ENCODE results near the gene ARHGAP30. TPM values are rescaled to one million over a fixed set of nuclear protein-coding genes. Genes with fewer than 3 reads are reported as not detected.

ARHGAP30 gene
- total and polyA plus RNA-seq, 7 experiments from 2014 or later, result 128 to 291 (median 235) TPM

GRCh38 chr1:160997323-160998038 is 72.2 kb downstream of the ARHGAP30 start:
- Histone ChIP-seq H3K9me3 (ENCODE audit: control insufficient read depth in 2 of 3, low read length in 3 of 3) (no peaks in the 10 kb centered on the region), H3K4me3 (ENCODE audit: low read length) (no peak overlapping the region), H3K4me1 (ENCODE audit: control insufficient read depth in 2 of 2, insufficient read depth in 2 of 2, low read length in 2 of 2) (no peaks in the 10 kb centered on the region), H3K27me3 (ENCODE audit: control insufficient read depth in 2 of 2, insufficient read depth in 2 of 2, low read length in 2 of 2) (no peaks in the 10 kb centered on the region), H3K27ac (ENCODE audit: low read depth, low read length) (no peak overlapping the region), H3K36me3 (ENCODE audit: control insufficient read depth in 2 of 3, insufficient read depth in 3 of 3, low read length in 3 of 3) (peaks cover 0 to 33% (median 12%) of the 10 kb centered on the region in 3 experiments)
- Mint-ChIP-seq H3K9me3 (no peaks in the 10 kb centered on the region), H3K27me3 (no peaks in the 10 kb centered on the region), H3K36me3 (peaks cover 1 to 41% (median 10%) of the 10 kb centered on the region in 5 donors), H3K4me3 (no peak overlapping the region), H3K4me1 (peaks cover 6 to 14% (median 11%) of the 10 kb centered on the region in 7 donors), H3K27ac (peak overlapping the region in 8 of 9 donors; percentile 3 to 74 (median 44))
- DNase-seq (peak in 8 of 9 donors; percentile 14 to 52 (median 44)), ATAC-seq (peak; percentile 80)
- POLR2A ChIA-PET, result interaction anchor here (0.6 to 2.1 kb wide), 10 partner anchors 9 to 156 kb away, joined by 3 to 17 read pairs (median 4); partner anchors contain the start of genes ARHGAP30, F11R, KLHDC9 and UFC1
- intact Hi-C loops (cut with micrococcal nuclease), result loop anchor here (1.0 to 2.0 kb wide), 7 partner anchors 15 to 385 kb away; partner anchors contain the start of gene USF1 (in 1 of the 2)
- CTCF ChIA-PET, result interaction anchor here (0.6 to 7.8 kb wide), 23 partner anchors 9 to 621 kb away, joined by 3 to 123 read pairs (median 4); partner anchors contain the start of genes ARHGAP30, DEDD, F11R and KLHDC9

Other genes with a start within 250 kb of the ARHGAP30 start
- gene CD244, start 207.0 kb downstream of the ARHGAP30 start, total RNA-seq, result 10 to 100 TPM in 1 of 5 experiments, 1 to 10 TPM in 1, under 1 TPM in 3; 0.27 to 33.6 (median 0.46) TPM
- 1 to 10 TPM; 3.9 to 4.6 TPM for gene CD244, start 207.0 kb downstream of the ARHGAP30 start, polyA plus RNA-seq
- under 1 TPM in 1 of 5 experiments, not detected in 4; 0.88 TPM for gene ITLN1, start 184.7 kb downstream of the ARHGAP30 start, total RNA-seq
- not detected for gene ITLN1, start 184.7 kb downstream of the ARHGAP30 start, polyA plus RNA-seq
- gene ITLN2, start 115.1 kb downstream of the ARHGAP30 start, total RNA-seq, result not detected
- not detected for gene ITLN2, start 115.1 kb downstream of the ARHGAP30 start, polyA plus RNA-seq
- 10 to 100 TPM; 11.3 to 23.7 (median 16.5) TPM for gene F11R, start 48.7 kb downstream of the ARHGAP30 start, total RNA-seq
- 10 to 100 TPM; 12.7 to 14.4 TPM for gene F11R, start 48.7 kb downstream of the ARHGAP30 start, polyA plus RNA-seq
- 10 to 100 TPM; 49.8 to 84.0 (median 58.2) TPM for gene TSTD1, start 30.9 kb downstream of the ARHGAP30 start, total RNA-seq
- gene TSTD1, start 30.9 kb downstream of the ARHGAP30 start, polyA plus RNA-seq, result 100 to 1,000 TPM; 349 to 494 TPM
- gene USF1, start 23.9 kb downstream of the ARHGAP30 start, total RNA-seq, result 100 to 1,000 TPM in 1 of 5 experiments, 10 to 100 TPM in 4; 71.6 to 115 (median 91.7) TPM
- 1 to 10 TPM; 3.9 to 5.5 TPM for gene USF1, start 23.9 kb downstream of the ARHGAP30 start, polyA plus RNA-seq
- gene NECTIN4, start 19.7 kb upstream of the ARHGAP30 start, total RNA-seq, result not detected
- not detected for gene NECTIN4, start 19.7 kb upstream of the ARHGAP30 start, polyA plus RNA-seq
- gene KLHDC9, start 28.5 kb upstream of the ARHGAP30 start, total RNA-seq, result 1 to 10 TPM in 1 of 5 experiments, under 1 TPM in 1, not detected in 3; 0.40 to 1.1 TPM
- under 1 TPM in 1 of 2 donors, not detected in 1; 0.74 TPM for gene KLHDC9, start 28.5 kb upstream of the ARHGAP30 start, polyA plus RNA-seq
- gene PFDN2, start 48.1 kb upstream of the ARHGAP30 start, total RNA-seq, result 10 to 100 TPM; 32.0 to 67.9 (median 34.0) TPM
- gene PFDN2, start 48.1 kb upstream of the ARHGAP30 start, polyA plus RNA-seq, result 10 to 100 TPM; 66.6 to 84.0 TPM
- 10 to 100 TPM; 23.3 to 49.6 (median 41.8) TPM for gene NIT1, start 48.2 kb upstream of the ARHGAP30 start, total RNA-seq
- 10 to 100 TPM; 14.1 to 28.4 TPM for gene NIT1, start 48.2 kb upstream of the ARHGAP30 start, polyA plus RNA-seq
- 10 to 100 TPM; 34.3 to 43.0 (median 36.0) TPM for gene DEDD, start 62.8 kb upstream of the ARHGAP30 start, total RNA-seq
- 10 to 100 TPM; 34.0 to 48.7 TPM for gene DEDD, start 62.8 kb upstream of the ARHGAP30 start, polyA plus RNA-seq
- 100 to 1,000 TPM in 2 of 5 experiments, 10 to 100 TPM in 3; 83.7 to 116 (median 98.9) TPM for gene UFC1, start 84.1 kb upstream of the ARHGAP30 start, total RNA-seq
- 100 to 1,000 TPM; 129 to 132 TPM for gene UFC1, start 84.1 kb upstream of the ARHGAP30 start, polyA plus RNA-seq
- 10 to 100 TPM; 36.0 to 66.0 (median 38.6) TPM for gene USP21, start 89.6 kb upstream of the ARHGAP30 start, total RNA-seq
- gene USP21, start 89.6 kb upstream of the ARHGAP30 start, polyA plus RNA-seq, result 10 to 100 TPM; 15.2 to 35.0 TPM
- gene PPOX, start 96.5 kb upstream of the ARHGAP30 start, total RNA-seq, result 10 to 100 TPM; 39.7 to 76.2 (median 43.4) TPM
- 10 to 100 TPM; 20.1 to 22.9 TPM for gene PPOX, start 96.5 kb upstream of the ARHGAP30 start, polyA plus RNA-seq
- gene B4GALT3, start 107.6 kb upstream of the ARHGAP30 start, total RNA-seq, result 10 to 100 TPM; 40.5 to 83.7 (median 54.3) TPM
- gene B4GALT3, start 107.6 kb upstream of the ARHGAP30 start, polyA plus RNA-seq, result 10 to 100 TPM; 36.2 to 52.5 TPM
- 1 to 10 TPM in 4 of 5 experiments, under 1 TPM in 1; 0.70 to 3.3 (median 1.6) TPM for gene ADAMTS4, start 129.2 kb upstream of the ARHGAP30 start, total RNA-seq
- gene ADAMTS4, start 129.2 kb upstream of the ARHGAP30 start, polyA plus RNA-seq, result under 1 TPM; 0.21 to 0.38 TPM
- gene NDUFS2, start 132.5 kb upstream of the ARHGAP30 start, total RNA-seq, result 100 to 1,000 TPM in 2 of 5 experiments, 10 to 100 TPM in 3; 64.1 to 131 (median 85.3) TPM
- 100 to 1,000 TPM in 1 of 2 donors, 10 to 100 TPM in 1; 94.6 to 102 TPM for gene NDUFS2, start 132.5 kb upstream of the ARHGAP30 start, polyA plus RNA-seq
- gene FCER1G, start 145.4 kb upstream of the ARHGAP30 start, total RNA-seq, result 100 to 1,000 TPM in 1 of 5 experiments, 10 to 100 TPM in 3, 1 to 10 TPM in 1; 2.6 to 171 (median 14.5) TPM
- 1 to 10 TPM; 2.7 to 5.1 TPM for gene FCER1G, start 145.4 kb upstream of the ARHGAP30 start, polyA plus RNA-seq
- gene APOA2, start 153.7 kb upstream of the ARHGAP30 start, total RNA-seq, result not detected
- gene APOA2, start 153.7 kb upstream of the ARHGAP30 start, polyA plus RNA-seq, result not detected
- 10 to 100 TPM in 4 of 5 experiments, 1 to 10 TPM in 1; 8.9 to 24.3 (median 11.8) TPM for gene TOMM40L, start 156.2 kb upstream of the ARHGAP30 start, total RNA-seq
- gene TOMM40L, start 156.2 kb upstream of the ARHGAP30 start, polyA plus RNA-seq, result 1 to 10 TPM; 6.0 to 6.4 TPM
- gene NR1I3, start 168.3 kb upstream of the ARHGAP30 start, total RNA-seq, result not detected
- not detected for gene NR1I3, start 168.3 kb upstream of the ARHGAP30 start, polyA plus RNA-seq
- not detected for gene PCP4L1, start 188.9 kb upstream of the ARHGAP30 start, total RNA-seq
- gene PCP4L1, start 188.9 kb upstream of the ARHGAP30 start, polyA plus RNA-seq, result under 1 TPM in 1 of 2 donors, not detected in 1; 0.15 TPM
- gene MPZ, start 240.1 kb upstream of the ARHGAP30 start, total RNA-seq, result 10 to 100 TPM in 2 of 5 experiments, 1 to 10 TPM in 3; 2.3 to 12.4 (median 6.2) TPM
- gene MPZ, start 240.1 kb upstream of the ARHGAP30 start, polyA plus RNA-seq, result not detected
- 100 to 1,000 TPM in 3 of 5 experiments, 10 to 100 TPM in 2; 66.3 to 174 (median 106) TPM for gene SDHC, start 244.5 kb upstream of the ARHGAP30 start, total RNA-seq
- gene SDHC, start 244.5 kb upstream of the ARHGAP30 start, polyA plus RNA-seq, result 100 to 1,000 TPM; 201 to 274 TPM

Measured in naive thymus-derived CD4-positive, alpha-beta T cell (primary cell).